SH-SY5Y (cell line): ENCODE measurements around the gene SEC22A.

Experiments used
- GATA2 ChIP-seq: IDR thresholded peaks from 2 replicates; pipeline ENCODE4 v1.6.1; 2011; ENCODE audit warnings: mild to moderate bottlenecking, low read depth, low read length
- GATA3 ChIP-seq: IDR thresholded peaks from 2 replicates; pipeline ENCODE4 v1.6.1; 2011; ENCODE audit warnings: low read depth, mild to moderate bottlenecking, low read length, moderate library complexity

- TF ChIP-seq GATA3, result no peak
- TF ChIP-seq GATA2, result no peak
Observed at GRCh38 chr3:123229145-123229544, 27.4 kb downstream of the SEC22A start.
